Measurements from ENCODE around the gene RTL1. TPM values are rescaled to one million over a fixed set of nuclear protein-coding genes. Genes with fewer than 3 reads are reported as not detected.

RTL1 gene
- total and polyA plus RNA-seq, 2 of the 13 experiments (the other 11 are each of a cell fraction or from before 2014, with no cell fraction given) = not detected

DNA sequence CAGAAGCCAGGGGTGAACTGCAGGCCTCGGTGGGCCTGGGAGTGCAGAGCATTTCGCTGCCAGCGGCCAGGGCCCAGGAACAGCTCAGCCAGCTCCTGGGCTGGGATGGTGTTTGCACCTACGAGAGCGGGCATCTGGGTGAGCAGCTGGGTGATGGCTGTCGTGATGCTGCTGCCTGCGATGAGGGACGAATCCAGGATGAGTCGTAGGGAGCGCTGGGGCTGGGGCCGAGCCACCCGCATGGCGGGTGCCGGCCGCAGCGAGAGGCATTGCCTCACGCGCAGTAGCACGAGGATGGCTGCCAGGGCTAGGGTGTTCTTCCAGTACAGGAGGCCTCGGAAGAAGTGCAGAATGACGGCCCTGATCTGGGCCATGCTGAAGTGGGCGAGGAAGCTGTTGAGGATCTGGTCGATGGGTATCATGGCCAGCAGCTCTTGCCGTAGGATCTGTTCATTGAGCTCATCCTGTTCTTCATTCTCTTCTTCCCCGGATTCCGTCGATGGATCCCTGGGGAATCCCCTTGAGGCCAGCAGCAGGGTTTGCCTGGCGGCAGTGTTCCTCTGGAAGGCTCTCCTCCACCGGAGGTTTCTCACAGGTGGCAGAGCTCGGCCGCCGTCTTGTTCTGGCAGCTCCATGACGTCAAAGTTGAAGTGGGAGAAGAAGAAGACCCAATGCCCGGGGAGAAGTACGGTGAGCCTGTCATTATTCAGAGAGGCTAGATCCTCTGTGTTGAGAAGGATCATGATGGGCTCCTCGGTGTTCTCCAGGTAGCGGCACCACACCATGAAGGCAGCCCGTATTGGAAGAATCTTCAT lies 22.1 kb downstream of the RTL1 start:
- CTCF ChIA-PET (ENCODE audit: low intra/inter-chr PET ratio, low total read pairs) = no interaction called here
- Histone ChIP-seq H3K27ac (ENCODE audit: extremely low read length, insufficient read depth, low read length) (no peak overlapping the region), H3K4me3 (replicated peaks in 1 of 3; ENCODE audit: insufficient read depth in 1 of 3, low read depth in 2 of 3, low read length in 3 of 3) (no peak overlapping the region), H4K20me1 (ENCODE audit: insufficient read depth, low read length) (no peaks in the 10 kb centered on the region), H3K9ac (ENCODE audit: insufficient read depth, low read depth, low read length) (no peak overlapping the region), H3K36me3 (replicated peaks in 1 of 2; ENCODE audit: control insufficient read depth in 1 of 2, insufficient read depth in 2 of 2, low read length in 2 of 2) (no peaks in the 10 kb centered on the region), H3K9me3 (ENCODE audit: low read length) (no peaks in the 10 kb centered on the region), H3K4me2 (ENCODE audit: low read depth, low read length) (no peak overlapping the region), H3K4me1 (ENCODE audit: insufficient read depth, low read length) (peaks cover 19% of the 10 kb centered on the region), H3K27me3 (ENCODE audit: control insufficient read depth in 1 of 2, insufficient read depth in 2 of 2, low read length in 2 of 2) (peaks cover 1 to 20% of the 10 kb centered on the region in 2 experiments; a peak in 4 of 5 replicates), H2AFZ (ENCODE audit: low read length) (no peak overlapping the region), H3K79me2 (ENCODE audit: insufficient read depth, low read length) (no peaks in the 10 kb centered on the region)
- BruUV-seq (replicated peaks) = no TSS peak
- intact Hi-C loops (cut with micrococcal nuclease; ENCODE audit: unreplicated experiment) = no loop called here
- in situ Hi-C loops (cut with HindIII; ENCODE audit: extremely low pct_ligation_motif_present, low pct_unique_long_range_greater_than_20kb) = no loop called here
- no peak for TF ChIP-seq ZNF567 (CRISPR knock-in tag; IDR thresholded peaks at IDR 0.05; ENCODE audit: borderline replicate concordance)
- TF ChIP-seq ZNF780A (CRISPR knock-in tag; IDR thresholded peaks at IDR 0.05) = no peak
- TF ChIP-seq HHEX (CRISPR knock-in tag; IDR thresholded peaks at IDR 0.05) = no peak
- no peak for TF ChIP-seq NR2F1 (CRISPR knock-in tag; IDR thresholded peaks at IDR 0.05)
- TF ChIP-seq, protein P1, sequence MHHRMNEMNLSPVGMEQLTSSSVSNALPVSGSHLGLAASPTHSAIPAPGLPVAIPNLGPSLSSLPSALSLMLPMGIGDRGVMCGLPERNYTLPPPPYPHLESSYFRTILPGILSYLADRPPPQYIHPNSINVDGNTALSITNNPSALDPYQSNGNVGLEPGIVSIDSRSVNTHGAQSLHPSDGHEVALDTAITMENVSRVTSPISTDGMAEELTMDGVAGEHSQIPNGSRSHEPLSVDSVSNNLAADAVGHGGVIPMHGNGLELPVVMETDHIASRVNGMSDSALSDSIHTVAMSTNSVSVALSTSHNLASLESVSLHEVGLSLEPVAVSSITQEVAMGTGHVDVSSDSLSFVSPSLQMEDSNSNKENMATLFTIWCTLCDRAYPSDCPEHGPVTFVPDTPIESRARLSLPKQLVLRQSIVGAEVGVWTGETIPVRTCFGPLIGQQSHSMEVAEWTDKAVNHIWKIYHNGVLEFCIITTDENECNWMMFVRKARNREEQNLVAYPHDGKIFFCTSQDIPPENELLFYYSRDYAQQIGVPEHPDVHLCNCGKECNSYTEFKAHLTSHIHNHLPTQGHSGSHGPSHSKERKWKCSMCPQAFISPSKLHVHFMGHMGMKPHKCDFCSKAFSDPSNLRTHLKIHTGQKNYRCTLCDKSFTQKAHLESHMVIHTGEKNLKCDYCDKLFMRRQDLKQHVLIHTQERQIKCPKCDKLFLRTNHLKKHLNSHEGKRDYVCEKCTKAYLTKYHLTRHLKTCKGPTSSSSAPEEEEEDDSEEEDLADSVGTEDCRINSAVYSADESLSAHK (CRISPR knock-in tag; IDR thresholded peaks at IDR 0.05; ENCODE audit: borderline replicate concordance) = no peak
- no peak for TF ChIP-seq MIER3 (CRISPR knock-in tag; IDR thresholded peaks at IDR 0.05; ENCODE audit: borderline replicate concordance)
- TF ChIP-seq NFE2L2 (IDR thresholded peaks at IDR 0.05; ENCODE audit: low read length) = no peak
- no peak for TF ChIP-seq EHMT2 (IDR thresholded peaks at IDR 0.05; ENCODE audit: borderline replicate concordance, low read depth, low read length)
- POLR2A ChIA-PET = no interaction called here
- 74% methylated on average over 29 of the region's 38 CpGs for WGBS (ENCODE audit: low lambda C conversion rate)
- DNase-seq (ENCODE audit: low spot score) = no peak
- FAIRE-seq = no peak
- no peak for ATAC-seq
